Choroid plexus epithelial cell (primary cell): Measurements from ENCODE around the gene CREB5.

Experiments
- DNase-seq: peaks from one replicate; pipeline ENCODE4 v3.0.0-alpha.2; 2010; ENCODE audit warnings: low read depth
- H3K4me3 ChIP-seq: 2 replicates; pipeline ENCODE4 v1.5.1; 2011; ENCODE audit warnings: low read depth, mild to moderate bottlenecking, control low read depth, low read length, moderate library complexity
- TF ChIP-seq, protein P1 (sequence below): conservative IDR thresholded peaks from 2 replicates; pipeline ENCODE4 v1.5.1; 2011; ENCODE audit warnings: low read depth, mild to moderate bottlenecking, control low read depth, inconsistent platforms, low read length, moderate library complexity

The CREB5 gene

DNA sequence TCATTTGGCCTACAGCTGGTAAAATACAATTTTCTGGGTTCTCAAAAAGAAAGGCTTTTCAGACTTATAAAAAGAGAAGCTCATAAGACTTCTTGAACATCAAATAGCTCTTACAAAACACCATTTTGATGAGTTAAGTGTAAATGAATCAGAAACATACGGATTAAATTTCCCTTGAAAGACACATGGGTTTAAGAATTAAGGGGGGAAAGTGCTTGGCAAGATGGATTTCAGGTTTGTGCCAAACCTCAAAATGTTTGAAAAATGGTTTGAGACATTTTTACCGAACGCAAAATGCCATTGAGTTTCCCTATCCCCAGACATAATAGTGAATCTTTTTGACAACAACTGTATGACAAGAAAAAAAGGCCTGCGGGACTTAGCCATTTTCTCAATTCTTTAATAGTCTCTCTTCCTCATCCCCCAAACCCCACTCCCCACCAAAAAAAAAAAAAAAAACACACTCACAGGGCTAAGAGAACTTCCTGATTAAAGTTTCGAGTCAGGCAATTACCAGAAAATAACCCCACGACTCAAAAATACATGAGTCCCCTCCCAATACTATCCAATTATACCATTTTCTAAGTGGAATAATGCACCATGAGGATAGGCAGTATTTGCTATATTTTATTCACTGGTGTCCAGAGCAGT lies 285.7 kb downstream of the CREB5 start:
- no peak for DNase-seq
- TF ChIP-seq, protein P1, sequence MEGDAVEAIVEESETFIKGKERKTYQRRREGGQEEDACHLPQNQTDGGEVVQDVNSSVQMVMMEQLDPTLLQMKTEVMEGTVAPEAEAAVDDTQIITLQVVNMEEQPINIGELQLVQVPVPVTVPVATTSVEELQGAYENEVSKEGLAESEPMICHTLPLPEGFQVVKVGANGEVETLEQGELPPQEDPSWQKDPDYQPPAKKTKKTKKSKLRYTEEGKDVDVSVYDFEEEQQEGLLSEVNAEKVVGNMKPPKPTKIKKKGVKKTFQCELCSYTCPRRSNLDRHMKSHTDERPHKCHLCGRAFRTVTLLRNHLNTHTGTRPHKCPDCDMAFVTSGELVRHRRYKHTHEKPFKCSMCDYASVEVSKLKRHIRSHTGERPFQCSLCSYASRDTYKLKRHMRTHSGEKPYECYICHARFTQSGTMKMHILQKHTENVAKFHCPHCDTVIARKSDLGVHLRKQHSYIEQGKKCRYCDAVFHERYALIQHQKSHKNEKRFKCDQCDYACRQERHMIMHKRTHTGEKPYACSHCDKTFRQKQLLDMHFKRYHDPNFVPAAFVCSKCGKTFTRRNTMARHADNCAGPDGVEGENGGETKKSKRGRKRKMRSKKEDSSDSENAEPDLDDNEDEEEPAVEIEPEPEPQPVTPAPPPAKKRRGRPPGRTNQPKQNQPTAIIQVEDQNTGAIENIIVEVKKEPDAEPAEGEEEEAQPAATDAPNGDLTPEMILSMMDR = no peak

DNA sequence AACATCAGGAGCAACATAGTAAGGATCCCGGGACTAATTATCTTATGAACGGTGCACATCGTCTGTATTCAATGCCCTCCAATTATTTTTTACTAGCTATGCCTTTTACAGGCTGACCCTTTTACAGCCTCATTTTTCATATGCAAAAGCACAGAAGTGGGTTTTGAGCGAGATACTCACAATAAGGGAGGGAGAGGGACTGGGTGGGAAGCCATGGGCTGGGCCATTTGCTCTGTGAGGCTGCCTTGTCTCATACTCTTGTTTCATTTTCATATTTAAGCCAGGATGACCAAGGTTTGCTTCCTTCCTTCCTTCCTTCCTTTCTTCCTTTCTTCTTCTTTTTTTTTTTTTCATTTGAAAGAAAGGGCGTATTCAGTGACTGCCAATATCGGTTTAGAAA lies 286.5 kb downstream of the CREB5 start:
- no peak overlapping the region for H3K4me3 ChIP-seq
- TF ChIP-seq, protein P1 = no peak
- no peak for DNase-seq

More for the DNA sequence above, 285.7 kb downstream of the CREB5 start:
- H3K4me3 ChIP-seq = no peak overlapping the region

DNA sequence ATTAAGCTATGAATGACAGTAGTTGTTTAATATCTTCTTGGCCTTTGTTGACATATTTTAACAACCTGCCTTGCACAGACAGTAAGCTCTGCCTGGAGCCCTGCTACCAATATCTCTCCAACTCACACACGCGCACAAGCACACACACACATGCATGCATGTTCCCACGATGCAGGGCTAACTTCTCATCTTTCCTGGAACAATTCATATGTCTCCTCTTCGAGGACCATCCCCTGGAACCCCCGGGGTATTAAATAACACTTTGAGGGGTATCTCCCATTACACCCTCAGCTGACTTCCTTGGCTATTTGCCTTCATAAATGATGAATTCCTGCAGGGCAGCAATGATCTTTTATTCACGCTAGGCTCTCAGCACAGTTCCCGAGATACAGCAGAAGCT lies 287.8 kb downstream of the CREB5 start:
- DNase-seq = peak; percentile 45

DNA sequence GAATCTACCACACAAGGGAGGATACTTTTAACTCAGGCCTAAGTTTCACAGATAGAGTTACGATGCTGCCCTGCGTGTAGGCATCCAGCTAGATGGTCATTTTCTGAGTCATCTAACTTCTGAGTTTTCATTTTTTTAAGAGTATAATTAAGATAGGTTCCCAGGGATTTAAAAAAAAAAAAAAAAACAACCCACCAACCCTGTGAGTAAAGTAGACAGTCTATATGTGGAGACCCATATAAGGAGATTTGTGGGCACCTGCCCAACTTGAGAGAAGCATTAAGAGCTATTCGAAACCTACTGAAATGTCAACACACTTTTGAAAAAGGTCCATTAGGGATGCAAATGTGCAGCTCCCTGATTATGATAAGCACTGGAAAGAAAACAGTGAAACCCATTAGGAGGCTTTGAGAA lies 288.5 kb downstream of the CREB5 start:
- peak; percentile 29 for DNase-seq
- TF ChIP-seq, protein P1 = no peak
- no peak overlapping the region for H3K4me3 ChIP-seq

More for the DNA sequence above, 287.8 kb downstream of the CREB5 start:
- no peak overlapping the region for H3K4me3 ChIP-seq
- TF ChIP-seq, protein P1 = no peak

DNA sequence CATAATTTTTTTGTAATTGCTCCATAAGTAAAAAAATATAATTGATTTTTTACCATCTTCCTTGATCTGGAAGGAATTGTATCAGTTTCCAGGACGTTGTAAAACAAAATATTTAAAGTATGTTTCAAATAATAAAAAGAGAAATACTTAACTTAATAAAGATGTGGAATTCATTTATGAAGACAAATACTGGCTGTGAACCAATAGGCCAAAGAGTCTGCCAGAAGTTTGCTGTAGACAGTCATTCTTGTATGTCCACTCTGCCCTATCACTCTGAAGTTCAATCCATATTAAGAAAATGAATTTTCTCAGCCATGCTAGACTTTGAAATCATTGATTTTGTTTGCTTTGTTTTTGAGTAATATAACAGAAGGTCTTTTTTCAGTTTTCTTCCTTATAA lies 289.4 kb downstream of the CREB5 start:
- TF ChIP-seq, protein P1 = no peak
- DNase-seq = no peak
- no peak overlapping the region for H3K4me3 ChIP-seq

DNA sequence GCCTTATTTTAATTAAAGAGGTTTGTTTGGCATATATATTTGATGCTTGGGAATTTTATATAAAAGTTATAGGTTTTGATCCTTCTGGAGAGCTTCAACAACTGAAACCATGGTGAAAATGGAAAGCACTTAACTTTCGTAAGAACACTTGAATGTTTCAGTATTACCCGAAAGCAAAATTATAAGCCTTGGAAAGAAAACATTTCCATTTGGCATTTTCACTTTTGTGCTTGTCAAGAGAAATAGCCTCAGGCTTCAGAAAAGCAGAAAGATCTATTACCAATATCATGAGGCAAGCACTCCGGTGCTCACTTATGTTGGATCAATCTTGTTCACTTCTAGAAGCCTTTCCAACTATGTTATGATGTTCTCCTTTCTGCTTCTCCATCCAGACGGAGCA lies 289.9 kb downstream of the CREB5 start:
- TF ChIP-seq, protein P1 = no peak
- no peak for DNase-seq
- no peak overlapping the region for H3K4me3 ChIP-seq
